ENCODE measurements around the gene CEP70.

DNA sequence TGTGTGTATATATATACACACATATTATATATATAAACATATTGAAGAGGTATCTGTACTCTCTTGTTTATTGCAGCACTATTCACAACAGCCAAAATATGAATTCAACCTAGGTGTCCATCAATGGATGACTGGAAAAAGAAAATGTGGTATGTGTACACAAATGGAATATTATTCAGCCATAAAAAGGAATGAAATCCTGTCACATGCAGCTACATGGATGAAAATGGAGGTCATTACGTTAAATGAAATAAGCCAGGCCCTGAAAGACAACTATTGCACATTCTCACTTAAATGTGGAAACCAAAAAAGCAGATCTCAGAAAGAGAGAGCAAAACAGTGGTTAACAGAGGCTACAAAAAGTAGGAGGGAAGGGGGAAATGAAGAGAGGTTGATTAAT is 49.5 kb downstream of the CEP70 start:
- TF ChIP-seq EZH2phosphoT487 (IDR thresholded peaks at IDR 0.05; ENCODE audit: insufficient read depth, low read depth) (no peak), EZH2 (IDR thresholded peaks at IDR 0.05; ENCODE audit: insufficient read depth, poor library complexity, severe bottlenecking) (no peak)

Measured in GM23248 (cell line).